SK-N-MC (cell line): ENCODE measurements around the gene RUNX1.

Source experiments
- DNase-seq: peaks from one replicate; pipeline ENCODE4 v3.0.0-alpha.2; 2011; ENCODE audit warnings: low read depth, low spot score
- H3K27ac ChIP-seq: fragments of 200-600 bp; sonication (generic); 2 replicates; pipeline ENCODE4 v1.5.1; 2016; ENCODE audit warnings: mixed run types
- H3K36me3 ChIP-seq: fragments of 200-600 bp; sonication (generic); 2 replicates; pipeline ENCODE4 v1.6.1; 2017; ENCODE audit warnings: antibody characterized with exemption, low read length, mixed read lengths; ENCODE audit not compliant: insufficient read depth
- H3K4me3 ChIP-seq: fragments of 200-600 bp; sonication (generic); 2 replicates; pipeline ENCODE4 v1.5.1; 2016
- H3K9ac ChIP-seq: fragments of 200-600 bp; sonication (generic); 2 replicates; pipeline ENCODE4 v1.8.0; 2017; ENCODE audit warnings: mixed run types, mixed read lengths; ENCODE audit not compliant: insufficient read length
- H3K9me3 ChIP-seq: fragments of 200-600 bp; sonication (generic); 2 replicates; pipeline ENCODE4 v1.6.1; 2017; ENCODE audit warnings: low read depth, mild to moderate bottlenecking, antibody characterized with exemption, low read length, moderate library complexity, mixed read lengths
- EZH2 ChIP-seq: fragments of 200-600 bp; sonication (generic); IDR thresholded peaks from one replicate; pipeline ENCODE4 v1.6.1; 2017; ENCODE audit warnings: antibody characterized with exemption
- FOXP2 ChIP-seq: optimal IDR thresholded peaks from 2 replicates; pipeline ENCODE3; 2011; ENCODE audit warnings: mild to moderate bottlenecking, moderate library complexity; ENCODE audit not compliant: insufficient read depth; ENCODE audit errors: extremely low read length, control extremely low read depth
- POLR2AphosphoS5 ChIP-seq: IDR thresholded peaks from 2 replicates; pipeline ENCODE4 v1.6.1; 2012; ENCODE audit warnings: mild to moderate bottlenecking, low read depth, low read length, borderline replicate concordance

RUNX1 gene

GRCh38 chr21:34779860-34780259 is 269.2 kb downstream of the RUNX1 start:
- TF ChIP-seq EZH2 (no peak), POLR2AphosphoS5 (no peak), FOXP2 (no peak)
- H3K9me3 ChIP-seq, result no peaks in the 10 kb centered on the region
- no peaks in the 10 kb centered on the region for H3K36me3 ChIP-seq
- H3K4me3 ChIP-seq, result no peak overlapping the region
- H3K27ac ChIP-seq, result no peak overlapping the region
- DNase-seq, result no peak
- H3K9ac ChIP-seq, result no peak overlapping the region

GRCh38 chr21:34775793-34776192 is 273.3 kb downstream of the RUNX1 start:
- TF ChIP-seq POLR2AphosphoS5 (no peak), EZH2 (no peak), FOXP2 (no peak)
- Histone ChIP-seq H3K4me3 (no peak overlapping the region), H3K9ac (no peak overlapping the region), H3K36me3 (no peaks in the 10 kb centered on the region), H3K9me3 (no peaks in the 10 kb centered on the region), H3K27ac (no peak overlapping the region)
- no peak for DNase-seq

DNA sequence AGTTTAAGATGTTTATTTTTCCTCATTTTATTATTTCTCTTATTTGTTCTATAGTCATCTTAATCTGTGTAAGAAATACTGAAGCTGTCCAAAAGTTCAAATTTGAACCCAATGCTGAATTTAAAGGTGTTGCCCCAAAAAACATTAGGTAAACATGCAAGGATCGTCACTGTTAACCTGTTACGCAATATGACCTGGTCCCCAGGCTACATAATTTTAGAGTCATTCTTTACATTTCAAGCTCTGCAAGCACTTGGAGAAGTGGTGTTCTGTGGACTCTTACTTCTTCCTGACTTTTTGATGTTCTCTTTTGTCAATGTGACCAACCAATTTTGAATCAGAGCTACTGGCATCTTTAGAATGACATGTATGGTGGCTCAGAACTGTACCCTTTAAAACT is 274.4 kb downstream of the RUNX1 start:
- DNase-seq, result no peak
- Histone ChIP-seq H3K9ac (no peak overlapping the region), H3K9me3 (no peaks in the 10 kb centered on the region), H3K36me3 (no peaks in the 10 kb centered on the region), H3K27ac (no peak overlapping the region), H3K4me3 (no peak overlapping the region)
- no peak for TF ChIP-seq EZH2
- TF ChIP-seq POLR2AphosphoS5, result no peak
- no peak for TF ChIP-seq FOXP2

DNA sequence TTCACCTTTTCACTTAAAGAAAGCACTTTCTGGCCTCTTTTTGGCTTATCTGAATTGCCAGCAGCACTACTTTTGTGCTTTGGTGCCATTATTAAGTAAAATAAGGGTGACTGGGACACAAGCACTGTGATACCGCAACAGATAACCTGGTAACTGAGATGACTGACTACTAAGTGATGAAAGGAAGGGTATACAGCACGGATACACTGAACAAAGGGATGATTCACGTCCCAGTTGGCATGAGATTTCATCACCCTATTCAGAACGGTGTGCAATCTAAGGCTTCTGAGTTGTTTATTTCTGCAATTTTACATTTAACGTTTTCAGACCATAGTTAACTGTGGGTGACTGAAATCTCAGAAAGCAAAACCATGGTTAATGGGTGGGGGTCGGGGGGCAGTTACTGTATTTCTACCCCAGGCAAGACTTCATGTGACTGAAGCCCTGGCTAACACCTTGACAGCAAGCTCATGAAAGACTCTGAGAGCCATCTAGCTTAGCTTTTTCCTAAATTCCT is 277.5 kb downstream of the RUNX1 start:
- Histone ChIP-seq H3K27ac (no peak overlapping the region), H3K36me3 (no peaks in the 10 kb centered on the region), H3K4me3 (no peak overlapping the region), H3K9ac (no peak overlapping the region), H3K9me3 (no peaks in the 10 kb centered on the region)
- no peak for TF ChIP-seq EZH2
- no peak for TF ChIP-seq POLR2AphosphoS5
- TF ChIP-seq FOXP2, result no peak
- no peak for DNase-seq

DNA sequence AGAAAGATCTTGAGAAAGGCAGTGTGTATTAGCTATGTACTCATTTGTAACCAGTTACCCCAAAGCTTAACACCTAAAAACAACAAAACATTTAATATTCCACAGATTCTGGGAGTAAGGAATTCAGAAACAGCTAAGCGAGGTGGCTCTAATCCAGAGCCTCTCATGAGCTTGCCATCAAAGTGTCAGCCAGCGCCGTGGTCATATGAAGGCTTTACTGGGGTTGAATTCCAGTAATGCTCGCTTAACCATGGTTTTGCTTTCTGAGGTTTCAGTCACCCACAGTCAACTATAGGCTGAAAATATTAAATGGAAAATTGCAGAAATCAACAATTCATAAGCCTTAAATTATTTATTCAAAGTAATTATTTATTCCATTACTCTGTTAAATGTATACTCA is 278.5 kb downstream of the RUNX1 start:
- no peak overlapping the region for H3K9ac ChIP-seq
- no peak for DNase-seq
- no peak for TF ChIP-seq FOXP2
- no peak for TF ChIP-seq EZH2
- no peak for TF ChIP-seq POLR2AphosphoS5
- no peaks in the 10 kb centered on the region for H3K9me3 ChIP-seq
- H3K36me3 ChIP-seq, result no peaks in the 10 kb centered on the region
- no peak overlapping the region for H3K27ac ChIP-seq
- H3K4me3 ChIP-seq, result no peak overlapping the region

GRCh38 chr21:34768326-34768725 is 280.8 kb downstream of the RUNX1 start:
- no peak overlapping the region for H3K9ac ChIP-seq
- no peak overlapping the region for H3K4me3 ChIP-seq
- DNase-seq, result no peak
- no peaks in the 10 kb centered on the region for H3K36me3 ChIP-seq
- no peak overlapping the region for H3K27ac ChIP-seq
- no peak for TF ChIP-seq EZH2
- TF ChIP-seq POLR2AphosphoS5, result no peak
- no peak for TF ChIP-seq FOXP2
- no peaks in the 10 kb centered on the region for H3K9me3 ChIP-seq

- H3K27ac ChIP-seq, result no peak overlapping the region
- no peak overlapping the region for H3K4me3 ChIP-seq
- H3K9me3 ChIP-seq, result no peaks in the 10 kb centered on the region
- no peak for DNase-seq
- H3K36me3 ChIP-seq, result no peaks in the 10 kb centered on the region
- TF ChIP-seq FOXP2 (no peak), POLR2AphosphoS5 (no peak), EZH2 (no peak)
- H3K9ac ChIP-seq, result no peak overlapping the region
Measured at GRCh38 chr21:34766862-34767261, 282.2 kb downstream of the RUNX1 start.

DNA sequence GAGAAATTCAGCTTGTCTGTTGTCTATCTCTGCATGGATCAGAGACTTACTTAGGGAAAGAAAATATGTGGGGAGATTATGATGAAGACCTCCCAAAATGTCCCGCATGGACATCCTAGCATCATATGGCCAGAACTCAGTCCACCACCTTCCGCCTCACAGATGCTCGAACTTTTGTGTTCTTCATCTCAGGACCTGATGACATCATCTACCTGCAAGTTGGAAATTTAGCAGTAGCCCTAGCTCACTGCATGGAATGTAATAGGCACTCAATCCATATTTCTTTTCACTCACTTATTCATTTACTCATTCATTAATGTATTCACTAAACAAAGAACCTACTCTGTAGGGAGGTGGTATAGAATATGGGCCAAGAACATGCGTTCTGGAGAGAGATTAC is 283.5 kb downstream of the RUNX1 start:
- H3K9ac ChIP-seq, result no peak overlapping the region
- H3K4me3 ChIP-seq, result no peak overlapping the region
- no peak overlapping the region for H3K27ac ChIP-seq
- H3K9me3 ChIP-seq, result no peaks in the 10 kb centered on the region
- H3K36me3 ChIP-seq, result no peaks in the 10 kb centered on the region
- TF ChIP-seq EZH2, result no peak
- no peak for TF ChIP-seq FOXP2
- no peak for TF ChIP-seq POLR2AphosphoS5
- no peak for DNase-seq

GRCh38 chr21:34764715-34765284 is 284.3 kb downstream of the RUNX1 start:
- no peaks in the 10 kb centered on the region for H3K9me3 ChIP-seq
- no peak overlapping the region for H3K4me3 ChIP-seq
- TF ChIP-seq EZH2 (no peak), POLR2AphosphoS5 (no peak), FOXP2 (no peak)

More at GRCh38 chr21:34764715-34765284, 284.3 kb downstream of the RUNX1 start:
- Histone ChIP-seq H3K27ac (no peak overlapping the region), H3K36me3 (no peaks in the 10 kb centered on the region), H3K9ac (no peak overlapping the region)
- DNase-seq, result no peak
